GM13976 (cell line): ENCODE data around the gene ZDHHC19.

Experiments used
- DNase-seq: peaks from one replicate; pipeline ENCODE4 v3.0.0; 2012; ENCODE audit warnings: low spot score
- in situ Hi-C: fragments of 300-500 bp; cut with MboI; formaldehyde crosslinking; loops from one replicate; pipeline ENCODE4 v1.12.0; 2022; ENCODE audit warnings: low sequenced_read_pairs, mixed read lengths, inconsistent platforms; ENCODE audit not compliant: unreplicated experiment
- TF ChIP-seq, protein P1 (sequence below): IDR thresholded peaks from 2 replicates; pipeline ENCODE4 v1.5.1; 2012; ENCODE audit warnings: borderline replicate concordance, mild to moderate bottlenecking; ENCODE audit not compliant: insufficient read depth; ENCODE audit errors: extremely low read depth, missing control alignments, control extremely low read depth

ZDHHC19 gene

GRCh38 chr3:196198771-196199753 is 12.1 kb downstream of the ZDHHC19 start:
- no peak for DNase-seq
- TF ChIP-seq, protein P1, sequence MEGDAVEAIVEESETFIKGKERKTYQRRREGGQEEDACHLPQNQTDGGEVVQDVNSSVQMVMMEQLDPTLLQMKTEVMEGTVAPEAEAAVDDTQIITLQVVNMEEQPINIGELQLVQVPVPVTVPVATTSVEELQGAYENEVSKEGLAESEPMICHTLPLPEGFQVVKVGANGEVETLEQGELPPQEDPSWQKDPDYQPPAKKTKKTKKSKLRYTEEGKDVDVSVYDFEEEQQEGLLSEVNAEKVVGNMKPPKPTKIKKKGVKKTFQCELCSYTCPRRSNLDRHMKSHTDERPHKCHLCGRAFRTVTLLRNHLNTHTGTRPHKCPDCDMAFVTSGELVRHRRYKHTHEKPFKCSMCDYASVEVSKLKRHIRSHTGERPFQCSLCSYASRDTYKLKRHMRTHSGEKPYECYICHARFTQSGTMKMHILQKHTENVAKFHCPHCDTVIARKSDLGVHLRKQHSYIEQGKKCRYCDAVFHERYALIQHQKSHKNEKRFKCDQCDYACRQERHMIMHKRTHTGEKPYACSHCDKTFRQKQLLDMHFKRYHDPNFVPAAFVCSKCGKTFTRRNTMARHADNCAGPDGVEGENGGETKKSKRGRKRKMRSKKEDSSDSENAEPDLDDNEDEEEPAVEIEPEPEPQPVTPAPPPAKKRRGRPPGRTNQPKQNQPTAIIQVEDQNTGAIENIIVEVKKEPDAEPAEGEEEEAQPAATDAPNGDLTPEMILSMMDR, result no peak
- in situ Hi-C loops, result no loop called here

- in situ Hi-C loops, result no loop called here
- DNase-seq, result no peak
- TF ChIP-seq, protein P1, result no peak
These were observed 13.0 kb downstream of the ZDHHC19 start for GRCh38 chr3:196198081-196198675.

- in situ Hi-C loops, result no loop called here
- no peak for DNase-seq
- TF ChIP-seq, protein P1, result no peak
These were observed 13.7 kb downstream of the ZDHHC19 start for GRCh38 chr3:196197524-196197923.

- DNase-seq, result no peak
- TF ChIP-seq, protein P1, result no peak
- in situ Hi-C loops, result no loop called here
These were observed 15.4 kb downstream of the ZDHHC19 start for GRCh38 chr3:196195664-196196265.

- in situ Hi-C loops, result no loop called here
- TF ChIP-seq, protein P1, result no peak
- no peak for DNase-seq
These were observed 16.7 kb downstream of the ZDHHC19 start for GRCh38 chr3:196194542-196194915.

DNA sequence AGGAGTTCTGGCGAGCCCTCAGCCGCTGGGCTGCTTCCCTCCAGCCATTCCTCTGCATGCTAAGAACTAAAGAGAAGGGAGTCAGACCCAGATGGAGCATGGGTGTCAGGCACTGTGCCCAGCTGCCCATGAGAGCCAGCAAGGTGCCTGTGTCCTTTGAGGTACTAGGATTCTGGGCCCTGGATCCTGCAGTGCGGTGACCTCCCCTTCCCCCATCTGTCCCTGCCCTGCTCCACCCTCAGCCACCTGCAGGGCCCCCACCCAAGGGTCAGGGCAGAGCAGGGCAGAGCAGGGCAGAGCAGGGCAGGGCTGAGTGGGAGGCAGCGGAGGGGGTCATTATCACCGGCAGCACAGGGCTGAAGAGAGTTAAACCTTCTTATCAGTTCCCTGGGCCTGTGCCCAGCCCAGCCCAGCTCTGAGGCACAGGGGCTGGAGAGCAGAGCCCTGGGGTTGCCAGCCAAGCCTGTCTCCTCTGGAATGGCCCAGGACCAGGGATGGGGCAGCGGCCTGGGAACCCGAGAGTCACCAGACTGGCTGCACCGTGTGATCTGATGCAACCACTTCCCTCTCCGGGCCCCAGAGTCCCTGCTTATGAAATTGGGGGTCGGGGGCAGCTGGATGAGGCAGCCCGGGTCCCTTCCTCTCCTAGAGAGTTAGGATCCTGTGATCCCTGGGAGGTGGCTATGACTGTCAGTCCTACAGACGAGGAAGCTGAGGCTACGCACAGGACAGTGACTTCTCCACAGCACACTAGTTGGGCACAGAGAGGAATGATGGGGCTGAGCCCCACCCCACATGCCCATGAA is 17.3 kb downstream of the ZDHHC19 start:
- TF ChIP-seq, protein P1, result no peak
- no peak for DNase-seq
- in situ Hi-C loops, result no loop called here
